ENCODE data around the gene TRAPPC5.
"Not testable (repeated sequence)": the region's sequence is repeated elsewhere in the genome, so short reads cannot be mapped to it uniquely, and the experiment has no call there.

The TRAPPC5 gene

DNA sequence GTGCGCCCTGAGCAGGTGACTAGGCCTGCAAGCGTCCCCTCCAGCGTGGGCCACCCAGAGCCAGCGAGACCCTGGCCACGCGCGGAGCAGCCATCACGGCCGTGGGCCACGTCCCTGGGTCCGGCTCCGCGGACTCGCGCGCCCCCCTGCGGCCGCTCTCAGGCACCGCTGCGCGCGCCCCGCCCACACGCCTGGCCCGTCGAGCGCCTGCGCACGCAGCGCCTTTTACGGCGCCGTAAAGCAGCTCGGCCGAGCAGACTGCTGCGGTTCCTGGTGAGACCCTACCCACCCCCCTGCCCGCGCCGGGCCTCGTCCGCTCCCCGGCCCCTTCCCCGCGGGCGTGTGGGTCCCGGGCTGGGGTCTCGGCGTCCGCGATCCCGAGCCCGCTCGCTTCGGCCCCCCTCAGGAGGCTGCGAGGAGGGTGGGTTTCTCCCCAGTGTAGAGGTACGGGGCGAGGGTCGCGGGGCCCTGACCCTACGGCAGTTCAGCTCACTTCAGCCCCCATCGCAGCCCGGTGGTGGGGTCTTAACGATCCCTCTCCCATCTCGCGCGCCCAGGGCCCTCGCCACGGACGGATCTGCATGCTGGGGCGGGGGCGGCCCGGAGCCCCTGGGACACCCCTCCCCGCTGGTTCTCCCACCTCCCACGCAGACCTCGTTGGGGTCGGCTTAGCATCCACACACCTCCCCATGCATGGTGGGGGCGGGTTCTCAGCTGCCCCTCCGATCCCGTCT is at the start of gene TRAPPC5:
Gene TRAPPC5, plus strand, starts transcription at position 228 of the 734 bp plus-strand sequence. CDS start 1,421 bp downstream, outside the sequence.
- DNase-seq = peak in 1 of 2 experiments; percentile 58

GRCh38 chr19:7631577-7631976 is 49.1 kb upstream of the TRAPPC5 start:
- no peak for DNase-seq

DNA sequence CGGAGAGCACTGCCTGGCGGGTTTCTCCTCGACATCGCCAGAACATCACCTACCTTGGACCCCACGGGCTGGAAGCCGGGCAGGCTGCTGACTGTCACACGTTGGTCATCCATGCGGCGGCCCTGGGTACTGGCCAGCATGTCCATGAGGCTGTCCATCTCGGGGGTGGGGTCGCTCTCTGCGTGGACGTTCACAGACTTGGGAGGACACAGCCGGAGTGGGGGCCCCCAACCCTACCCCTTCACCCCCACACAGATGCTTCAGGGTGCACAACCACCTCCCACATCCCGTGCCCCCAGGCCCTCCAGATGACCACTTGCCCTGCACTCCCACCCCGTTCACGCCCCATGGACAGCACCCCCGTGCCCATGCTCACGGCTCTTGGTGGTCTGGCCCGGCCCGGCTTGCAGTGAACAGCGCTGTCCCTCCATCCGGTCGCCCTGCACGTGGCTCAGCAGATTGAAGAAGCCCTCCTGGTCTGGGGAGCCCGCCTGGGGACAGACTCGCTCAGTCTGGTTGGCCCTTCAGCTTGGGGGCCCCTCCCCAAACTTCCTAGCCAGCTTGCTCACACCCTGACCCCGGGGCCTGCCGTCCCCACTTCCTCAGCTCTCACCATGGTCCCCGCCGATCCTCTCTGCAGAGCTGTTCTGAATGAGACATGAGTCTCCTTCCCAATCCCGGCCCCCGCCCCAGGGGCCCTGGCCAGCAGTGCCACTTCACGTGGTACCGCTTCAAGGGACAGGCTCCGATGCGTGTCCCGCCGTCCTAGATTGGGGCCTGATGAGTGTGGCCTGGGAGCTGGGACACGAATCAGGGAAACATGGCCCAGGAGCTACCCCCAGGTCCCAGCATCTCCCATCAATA is 48.1 kb upstream of the TRAPPC5 start:
- DNase-seq = no peak

GRCh38 chr19:7633698-7634097 is 46.9 kb upstream of the TRAPPC5 start, which contains the start of gene PCP2:
TSS of gene PCP2 (minus strand) at chr19:7633719. CDS start at chr19:7633457, 262 bp downstream.
- no peak for DNase-seq

DNA sequence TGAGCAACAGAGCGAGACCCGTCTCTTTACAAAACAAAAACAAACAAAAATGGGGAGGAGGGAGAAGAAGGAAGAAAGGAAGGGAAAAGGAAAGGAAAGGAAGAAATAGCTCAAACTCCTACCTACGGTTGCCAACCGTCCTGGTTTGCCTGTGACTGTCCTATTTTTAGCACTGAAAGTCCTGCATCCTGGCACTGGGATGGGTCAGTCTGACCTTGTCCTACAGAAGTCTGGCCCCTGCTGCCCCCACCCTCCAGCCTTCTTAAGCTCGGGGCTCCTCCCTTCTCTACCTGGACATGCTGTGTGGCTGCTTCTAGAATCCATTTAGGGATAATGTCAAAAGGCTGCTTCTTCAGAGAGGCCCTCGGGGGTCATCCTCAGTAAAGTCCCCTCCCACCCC is 45.0 kb upstream of the TRAPPC5 start:
- no peak for DNase-seq

GRCh38 chr19:7636317-7636690 is 44.3 kb upstream of the TRAPPC5 start:
- DNase-seq = no peak

DNA sequence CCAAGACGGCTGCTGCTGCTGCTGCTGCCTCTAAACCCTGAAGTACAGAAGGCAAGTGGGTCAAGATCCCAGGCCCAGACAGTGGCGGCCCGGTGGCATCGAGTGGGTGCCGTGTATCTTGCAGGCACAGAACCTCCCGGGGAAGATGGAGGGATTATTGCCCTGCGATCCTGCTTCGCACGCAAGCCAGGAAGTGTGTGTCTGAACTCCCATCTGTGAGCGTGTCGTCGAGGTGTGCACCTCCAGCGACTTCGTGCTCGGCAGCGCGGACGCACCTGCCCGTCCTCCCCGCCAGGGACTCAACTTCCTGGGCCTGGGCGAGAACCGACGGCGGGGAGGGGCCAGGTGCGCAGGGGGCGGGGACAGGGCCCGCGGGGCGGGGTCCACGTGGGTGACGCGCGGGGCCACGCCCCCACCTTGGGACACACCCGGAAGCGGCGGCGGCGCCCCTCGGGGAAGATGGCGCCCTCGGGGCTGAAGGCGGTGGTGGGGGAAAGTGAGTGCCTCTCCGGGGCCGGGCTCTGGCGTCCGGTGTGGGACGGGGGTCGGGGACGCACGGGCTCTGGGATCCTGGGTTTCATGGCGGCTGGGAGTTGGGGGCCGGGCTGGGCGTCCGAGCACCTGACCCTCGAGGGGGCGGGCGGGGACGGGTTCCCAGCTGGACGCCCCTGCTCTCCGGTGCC is 43.8 kb upstream of the TRAPPC5 start, which contains the start of gene STXBP2:
Gene STXBP2, plus strand, starts transcription at position 420 of the 683 bp plus-strand sequence. Its CDS starts 40 bp downstream, at position 460.
- peak in 1 of 2 experiments; percentile 53 for DNase-seq

- no peak for DNase-seq
These were observed 43.0 kb upstream of the TRAPPC5 start for GRCh38 chr19:7637374-7638256.

- no peak for DNase-seq
These were observed 41.7 kb upstream of the TRAPPC5 start for GRCh38 chr19:7638802-7639465.

DNA sequence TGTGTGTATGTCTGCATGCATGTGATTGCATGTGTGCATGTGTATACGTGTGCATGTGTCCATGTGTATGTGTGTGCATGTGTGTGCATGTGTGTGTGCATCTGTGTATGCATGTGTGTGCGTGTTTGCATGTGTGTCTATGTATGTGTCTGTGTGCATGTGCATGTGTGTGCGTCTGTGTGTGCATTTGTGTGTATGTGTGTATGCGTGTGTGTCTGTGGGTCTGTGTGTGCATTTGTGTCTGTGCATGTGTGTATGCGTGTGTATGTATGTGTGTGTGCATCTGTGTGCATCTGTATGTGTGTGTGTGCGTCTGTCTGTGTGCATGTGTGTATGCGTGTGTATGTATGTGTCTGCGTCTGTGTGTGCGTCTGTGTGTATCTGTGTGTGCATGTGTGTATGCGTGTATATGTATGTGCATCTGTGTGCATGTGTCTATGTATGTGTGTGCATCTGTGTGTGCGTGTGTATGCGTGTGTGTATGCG is 40.7 kb upstream of the TRAPPC5 start:
- no peak for DNase-seq

- no peak for DNase-seq
These were observed 39.8 kb upstream of the TRAPPC5 start for GRCh38 chr19:7640803-7641202.

- no peak for DNase-seq
These were observed 39.0 kb upstream of the TRAPPC5 start for GRCh38 chr19:7641290-7642276.

- DNase-seq = no peak
These were observed 38.2 kb upstream of the TRAPPC5 start for GRCh38 chr19:7642295-7643030.

DNA sequence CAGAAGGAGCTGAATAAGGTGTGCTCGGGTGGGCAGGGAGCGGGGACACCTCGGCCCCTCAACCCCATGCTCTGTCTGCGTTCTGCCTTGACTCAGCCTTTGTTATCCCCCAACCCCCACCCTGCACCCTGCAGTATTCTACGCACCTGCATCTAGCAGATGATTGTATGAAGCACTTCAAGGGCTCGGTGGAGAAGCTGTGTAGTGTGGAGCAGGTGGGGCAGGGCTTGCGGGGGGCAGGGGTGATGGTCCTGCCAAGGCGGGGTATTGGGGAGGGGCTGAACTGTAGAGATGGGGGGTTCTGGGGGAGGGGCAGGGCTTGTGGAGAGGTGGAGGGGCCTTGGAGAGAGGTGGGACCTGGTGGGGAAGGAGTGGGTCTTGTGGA is 37.6 kb upstream of the TRAPPC5 start:
- DNase-seq = no peak

DNA sequence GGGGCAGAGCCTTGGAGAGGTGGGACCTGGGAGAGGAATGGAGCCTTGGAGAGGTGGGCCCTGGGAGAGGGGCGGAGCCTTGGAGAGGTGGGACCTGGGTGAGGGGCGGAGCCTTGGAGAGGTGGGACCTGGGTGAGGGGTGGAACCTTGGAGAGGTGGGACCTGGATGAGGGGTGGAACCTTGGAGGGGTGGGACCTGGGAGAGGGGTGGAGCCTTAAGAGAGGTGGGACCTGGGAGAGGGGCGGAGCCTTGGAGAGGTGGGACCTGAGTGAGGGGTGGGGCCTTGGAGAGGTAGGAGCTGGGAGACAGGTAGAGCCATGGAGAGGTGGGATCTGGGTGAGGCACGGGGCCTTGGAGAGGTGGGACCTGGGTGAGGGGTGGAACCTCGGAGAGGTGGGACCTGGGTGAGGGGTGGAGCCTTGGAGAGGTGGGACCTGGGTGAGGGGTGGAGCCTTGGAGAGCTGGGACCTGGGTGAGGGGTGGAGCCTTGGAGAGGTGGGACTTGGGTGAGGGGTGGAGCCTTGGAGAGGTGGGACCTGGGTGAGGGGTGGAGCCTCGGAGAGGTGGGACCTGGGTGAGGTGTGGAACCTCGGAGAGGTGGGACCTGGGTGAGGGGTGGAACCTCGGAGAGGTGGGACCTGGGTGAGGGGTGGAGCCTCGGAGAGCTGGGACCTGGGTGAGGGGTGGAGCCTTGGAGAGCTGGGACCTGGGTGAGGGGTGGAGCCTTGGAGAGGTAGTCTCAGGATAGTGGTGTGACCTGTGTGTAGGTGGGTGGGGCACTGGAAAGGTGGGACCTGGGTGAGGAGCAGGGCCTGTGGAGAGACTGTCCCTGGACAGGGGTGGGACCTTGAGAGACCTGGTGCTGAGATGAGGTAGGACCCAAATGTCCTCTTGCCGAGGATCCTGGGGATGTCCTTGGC is 36.7 kb upstream of the TRAPPC5 start:
- DNase-seq = not testable (repeated sequence)

- DNase-seq = no peak
These were observed 36.1 kb upstream of the TRAPPC5 start for GRCh38 chr19:7644550-7644877.

- no peak for DNase-seq
These were observed 35.5 kb upstream of the TRAPPC5 start for GRCh38 chr19:7645163-7645562.

DNA sequence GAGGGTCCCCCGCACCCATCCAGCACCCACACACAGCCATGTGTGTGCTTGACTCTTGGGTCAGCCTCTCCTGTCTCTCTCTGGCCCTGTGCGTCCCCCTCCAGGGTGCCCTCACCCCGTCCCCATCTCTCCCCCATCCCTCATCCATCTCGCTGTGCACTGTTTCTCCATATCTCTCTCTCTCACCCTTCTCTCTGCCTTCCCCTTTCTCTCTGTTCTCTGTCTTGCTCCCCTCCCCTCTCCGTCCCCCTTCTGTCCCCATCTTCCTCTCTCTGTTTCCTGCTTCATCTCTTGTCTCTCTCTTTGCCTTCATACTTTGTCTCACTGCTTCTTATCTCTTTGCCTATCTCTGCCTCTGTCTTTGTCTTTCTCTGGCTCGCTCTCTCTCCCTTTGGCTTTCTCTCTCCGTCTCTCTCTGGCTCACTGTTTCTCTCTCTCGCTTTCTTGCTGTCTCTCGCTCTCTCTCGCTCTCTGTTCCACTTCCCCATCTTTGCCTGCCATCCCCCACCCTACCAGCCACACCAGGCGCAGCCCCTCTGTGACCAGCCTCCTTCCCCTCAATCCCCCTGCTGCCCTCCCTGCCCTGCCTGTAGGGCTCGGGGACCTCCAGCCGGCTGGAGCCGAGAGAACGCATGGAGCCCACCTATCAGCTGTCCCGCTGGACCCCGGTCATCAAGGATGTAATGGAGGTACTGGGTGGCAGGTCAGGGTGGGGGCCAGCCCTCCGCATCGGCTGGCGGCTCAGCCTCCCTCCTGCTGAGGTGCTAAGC is 34.8 kb upstream of the TRAPPC5 start:
- no peak for DNase-seq

Measured in SW 1271 (cell line).